HG03097 (cell line): ENCODE measurements around the gene TRMT61B.
A peak's percentile ranks its signal among the peaks of the same experiment; 100 is the strongest.

Experiments
- ATAC-seq: cut with Tn5 transposase; IDR thresholded peaks from one replicate; pipeline ENCODE4 v1.9.1; 2021; ENCODE audit not compliant: unreplicated experiment, low FRiP score

Gene TRMT61B

DNA sequence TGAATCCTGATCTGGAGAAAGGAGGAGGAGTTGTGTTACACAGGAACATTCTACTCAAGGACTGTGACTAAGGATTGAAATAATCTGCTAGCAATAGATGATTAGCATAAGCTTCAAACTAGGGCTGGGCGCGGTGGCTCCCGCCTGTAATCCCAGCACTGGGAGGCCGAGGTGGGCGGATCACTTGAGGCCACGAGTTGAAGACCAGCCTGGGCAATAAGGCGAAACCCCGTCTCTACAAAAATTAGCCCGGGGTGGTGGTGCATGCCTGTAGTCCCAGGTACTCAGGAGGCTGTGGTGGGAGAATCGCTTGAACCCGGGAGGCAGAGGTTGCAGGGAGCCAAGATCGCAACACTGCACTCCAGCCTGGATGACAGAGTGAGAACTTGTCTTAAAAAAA lies 1.5 kb downstream of the TRMT61B start:
- no peak for ATAC-seq

DNA sequence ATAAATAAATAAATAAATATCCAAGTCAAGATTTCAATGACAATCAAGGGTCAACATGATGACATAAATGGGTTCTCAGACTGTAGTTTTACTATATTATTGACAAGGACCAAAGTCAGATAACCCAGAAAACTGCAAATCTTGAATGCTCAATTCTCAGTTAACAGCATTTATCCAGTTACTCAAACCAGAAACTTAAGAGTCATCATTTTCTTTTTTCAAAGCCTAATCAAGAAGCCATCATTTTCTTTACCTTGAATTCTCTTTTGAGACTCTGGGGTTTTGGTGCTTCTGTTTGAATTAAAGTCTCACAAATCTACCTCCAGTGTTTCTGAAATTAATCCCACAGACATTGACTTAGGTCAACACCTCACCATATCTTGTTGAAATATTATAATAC lies 14.1 kb downstream of the TRMT61B start:
- no peak for ATAC-seq

DNA sequence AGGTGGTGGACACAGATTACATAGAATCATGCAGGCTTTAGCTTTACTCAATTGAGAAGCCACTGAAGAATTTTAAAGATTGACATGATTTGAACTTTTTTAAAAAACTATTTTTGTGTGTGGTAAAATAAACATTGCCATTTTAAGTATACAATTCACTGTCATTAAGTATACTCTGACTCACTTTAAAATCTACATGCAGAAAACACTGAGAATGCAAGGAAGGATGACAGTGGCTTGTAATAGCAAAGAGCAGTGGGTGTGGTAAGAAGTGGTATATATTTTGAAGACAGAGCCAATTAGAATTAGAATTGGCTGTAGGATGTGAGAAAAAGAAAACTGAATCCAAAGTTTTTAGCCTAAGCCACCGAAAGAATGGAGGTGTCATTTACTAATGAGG lies 14.9 kb downstream of the TRMT61B start:
- ATAC-seq = no peak

- no peak for ATAC-seq
Measured at GRCh38 chr2:28842042-28842441, 28.1 kb downstream of the TRMT61B start.

DNA sequence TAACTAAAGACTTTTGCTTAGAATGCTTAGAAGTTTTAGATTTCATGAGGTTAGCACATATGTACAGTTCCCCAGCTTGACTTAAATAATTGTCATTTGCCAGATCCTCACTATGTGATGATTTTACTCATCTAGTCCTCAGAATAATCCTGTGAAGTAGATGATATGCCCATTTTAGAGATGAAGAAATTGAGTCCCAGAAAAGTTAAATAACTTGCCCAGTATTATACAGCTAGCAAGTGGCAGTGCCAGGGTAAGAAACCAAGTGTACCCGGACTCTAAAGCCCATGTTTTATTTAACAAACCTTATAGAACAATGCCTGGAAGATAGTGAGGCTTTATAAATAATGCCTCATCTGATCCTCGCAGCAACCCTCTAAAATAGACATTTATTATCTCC lies 31.1 kb downstream of the TRMT61B start:
- no peak for ATAC-seq

- ATAC-seq = no peak
Measured at GRCh38 chr2:28835781-28836180, 34.3 kb downstream of the TRMT61B start.

- ATAC-seq = no peak
Measured at GRCh38 chr2:28833740-28834470, 36.2 kb downstream of the TRMT61B start.

DNA sequence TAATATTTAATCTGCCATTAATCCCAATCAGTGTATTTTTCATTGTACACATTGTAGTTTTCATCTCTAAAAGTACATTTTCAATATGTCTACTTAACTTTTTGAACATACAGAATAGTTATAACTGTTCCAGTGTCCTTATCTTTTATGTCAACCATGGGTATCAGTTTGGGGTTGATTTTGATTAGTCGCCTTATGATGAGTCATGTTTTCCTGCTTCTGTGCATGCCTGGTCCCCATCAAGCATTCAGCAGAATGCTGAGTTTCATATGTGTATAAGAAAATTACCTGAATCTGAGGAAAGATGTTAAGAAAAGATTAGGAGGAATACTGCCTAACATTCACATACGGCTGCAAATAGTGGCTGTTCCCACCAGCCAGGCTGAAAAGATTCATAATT lies 41.7 kb downstream of the TRMT61B start:
- ATAC-seq = no peak

GRCh38 chr2:28824870-28825269 lies 45.2 kb downstream of the TRMT61B start:
- no peak for ATAC-seq

- no peak for ATAC-seq
Measured at GRCh38 chr2:28824207-28824606, 45.9 kb downstream of the TRMT61B start.

GRCh38 chr2:28822036-28822435 lies 48.1 kb downstream of the TRMT61B start:
- no peak for ATAC-seq

- no peak for ATAC-seq
Measured at GRCh38 chr2:28821295-28821958, 48.7 kb downstream of the TRMT61B start.

DNA sequence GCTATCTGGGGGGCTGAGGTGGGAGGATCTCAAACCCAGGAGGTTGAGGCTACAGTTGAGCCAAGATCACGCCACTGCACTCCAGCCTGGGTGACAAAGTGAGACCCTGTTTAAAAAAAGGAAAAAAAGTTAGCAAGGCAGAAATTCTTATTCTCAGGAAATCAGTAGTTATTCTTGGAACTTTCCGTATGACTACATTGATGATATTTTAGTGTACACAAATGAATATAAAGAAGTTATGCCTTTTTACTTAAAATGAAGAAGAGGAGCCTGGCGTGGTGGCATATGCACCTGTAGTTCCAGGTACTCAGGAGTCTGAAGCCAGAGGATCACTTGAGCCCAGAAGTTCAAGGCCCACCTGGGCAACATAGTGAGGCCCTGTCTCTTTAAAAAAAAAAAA lies 52.1 kb downstream of the TRMT61B start:
- ATAC-seq = no peak

GRCh38 chr2:28810384-28811285 lies 59.5 kb downstream of the TRMT61B start, which contains the start of gene SPDYA:
Gene SPDYA, plus strand, starts transcription at chr2:28810834. Its CDS starts 5,181 bp downstream, at chr2:28816015.
- ATAC-seq = peak; percentile 68

GRCh38 chr2:28809927-28810326 lies 60.2 kb downstream of the TRMT61B start:
- no peak for ATAC-seq

DNA sequence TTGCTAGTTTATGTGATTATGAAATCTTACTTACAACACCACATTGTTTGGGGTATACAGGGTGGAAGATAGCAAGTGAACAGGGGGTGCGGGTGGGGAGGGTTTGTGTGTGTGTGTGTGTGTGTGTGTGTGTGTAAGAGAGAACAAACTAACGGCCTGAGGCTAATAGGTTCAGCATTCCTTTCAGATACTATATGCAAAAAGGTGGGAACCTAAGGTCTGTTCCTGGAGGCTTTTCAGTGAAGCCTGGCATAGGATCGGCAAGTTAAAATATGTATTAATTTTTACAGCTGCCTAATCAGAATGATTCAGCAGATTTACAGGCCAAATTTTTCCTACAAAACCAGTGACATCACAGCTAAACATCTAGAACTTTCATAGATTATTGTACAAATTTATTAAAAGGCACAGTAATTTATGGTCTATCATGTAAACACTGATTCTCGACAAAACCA lies 67.1 kb downstream of the TRMT61B start:
- no peak for ATAC-seq

- no peak for ATAC-seq
Measured at GRCh38 chr2:28801726-28802125, 68.4 kb downstream of the TRMT61B start.
